Measurements from ENCODE around the gene GALNT5. TPM values are rescaled to one million over a fixed set of nuclear protein-coding genes. Genes with fewer than 3 reads are reported as not detected.

Gene GALNT5
- total RNA-seq, 1 donor from 2014 or later, result 2.0 TPM

DNA sequence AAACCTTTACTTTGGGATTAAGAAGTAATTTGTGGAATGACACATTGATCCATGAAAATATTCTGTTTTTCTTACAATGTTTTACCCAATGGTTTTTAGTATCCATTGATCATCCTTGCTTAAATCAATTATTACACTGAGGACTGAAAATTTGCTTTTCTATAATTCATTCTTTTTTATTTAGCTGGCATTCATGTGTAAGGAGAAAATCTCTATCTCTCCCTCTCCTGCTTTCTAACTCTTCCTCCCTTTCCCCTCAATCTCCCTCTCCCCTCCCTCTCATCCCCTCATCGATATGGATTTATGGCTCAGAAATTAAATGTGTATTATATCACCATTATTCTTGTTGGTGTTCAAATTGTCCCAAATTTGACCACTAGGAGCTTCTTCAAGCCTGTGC lies 29.7 kb downstream of the GALNT5 start:
- TF ChIP-seq CTCF (conservative IDR thresholded peaks at IDR 0.05; ENCODE audit: low read depth, low read length), result no peak
- H3K4me3 ChIP-seq (ENCODE audit: low read depth, low read length), result no peak overlapping the region

DNA sequence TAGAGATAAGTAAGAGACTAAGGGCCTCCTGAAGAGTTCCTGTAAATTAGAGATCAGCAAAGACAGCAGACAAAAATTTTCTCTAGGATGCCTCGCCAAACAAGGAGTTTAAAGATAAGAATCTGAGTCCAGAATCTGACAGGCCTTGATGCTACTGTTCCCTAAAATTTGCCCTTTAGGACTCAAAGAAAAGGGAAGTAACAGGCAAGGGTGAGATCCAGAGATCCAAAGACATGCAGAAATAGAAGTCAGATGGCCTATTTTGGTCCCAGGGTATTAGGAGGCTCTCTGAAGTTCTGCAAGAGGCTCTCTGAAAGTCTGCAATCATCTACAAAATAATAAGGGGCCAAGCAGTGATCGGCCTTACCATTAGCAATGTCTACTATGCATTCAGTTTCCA lies 33.0 kb downstream of the GALNT5 start:
- no peak for DNase-seq (ENCODE audit: low read depth)
- H3K4me3 ChIP-seq (ENCODE audit: low read depth, low read length), result no peak overlapping the region
- no peak for TF ChIP-seq CTCF (conservative IDR thresholded peaks at IDR 0.05; ENCODE audit: low read depth, low read length)

More for the DNA sequence above, 29.7 kb downstream of the GALNT5 start:
- DNase-seq (ENCODE audit: low read depth), result no peak

- no peak for TF ChIP-seq CTCF (conservative IDR thresholded peaks at IDR 0.05; ENCODE audit: low read depth, low read length)
- H3K4me3 ChIP-seq (ENCODE audit: low read depth, low read length), result no peak overlapping the region
Measured at GRCh38 chr2:157291018-157291417, 33.5 kb downstream of the GALNT5 start.

GRCh38 chr2:157292853-157293252 lies 35.3 kb downstream of the GALNT5 start:
- no peak for TF ChIP-seq CTCF (conservative IDR thresholded peaks at IDR 0.05; ENCODE audit: low read depth, low read length)
- no peak overlapping the region for H3K4me3 ChIP-seq (ENCODE audit: low read depth, low read length)
- no peak for DNase-seq (ENCODE audit: low read depth)

More at GRCh38 chr2:157291018-157291417, 33.5 kb downstream of the GALNT5 start:
- DNase-seq (ENCODE audit: low read depth), result no peak

- TF ChIP-seq CTCF (conservative IDR thresholded peaks at IDR 0.05; ENCODE audit: low read depth, low read length), result no peak
- no peak overlapping the region for H3K4me3 ChIP-seq (ENCODE audit: low read depth, low read length)
- DNase-seq (ENCODE audit: low read depth), result no peak
Measured at GRCh38 chr2:157296490-157296889, 39.0 kb downstream of the GALNT5 start.

DNA sequence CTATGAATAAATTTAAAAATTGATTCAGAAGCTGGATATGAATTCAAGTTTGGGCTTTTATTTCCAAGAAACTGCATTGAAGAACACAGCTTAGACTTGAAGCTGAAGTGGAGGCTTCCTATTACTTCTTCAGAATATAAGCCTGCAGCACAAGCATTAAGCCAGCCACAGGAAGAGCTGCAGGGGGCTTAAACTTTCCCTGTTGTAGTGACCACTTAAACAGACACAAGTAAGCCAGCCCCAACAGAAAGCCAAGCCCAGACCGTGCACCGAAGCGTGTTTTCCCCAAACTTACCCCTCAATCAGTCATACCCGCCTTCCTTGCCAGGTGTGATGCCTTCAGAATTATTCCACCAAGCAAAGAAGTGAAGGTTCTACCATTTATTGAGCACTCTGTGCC lies 39.5 kb downstream of the GALNT5 start:
- no peak for TF ChIP-seq CTCF (conservative IDR thresholded peaks at IDR 0.05; ENCODE audit: low read depth, low read length)
- H3K4me3 ChIP-seq (ENCODE audit: low read depth, low read length), result no peak overlapping the region
- no peak for DNase-seq (ENCODE audit: low read depth)

- DNase-seq (ENCODE audit: low read depth), result no peak
- H3K4me3 ChIP-seq (ENCODE audit: low read depth, low read length), result no peak overlapping the region
- no peak for TF ChIP-seq CTCF (conservative IDR thresholded peaks at IDR 0.05; ENCODE audit: low read depth, low read length)
Measured at GRCh38 chr2:157301307-157301706, 43.8 kb downstream of the GALNT5 start.

Data from epithelial cell of proximal tubule (primary cell).